Stimulated activated CD8-positive, alpha-beta memory T cell treated with anti-CD3 and anti-CD28 coated beads, Interleukin-4, amount 100 ng/mL, for 4 hours (primary cell): Measurements from ENCODE around the gene MUC5AC.
A peak's percentile ranks its signal among the peaks of the same experiment; 100 is the strongest.

Experiments used
- DNase-seq, 2 donors: peaks; one replicate each; pipeline ENCODE4 v3.0.0-alpha.2; 2020; ENCODE audit warnings: low read depth in 2 of 2, low spot score in 1 of 2

The MUC5AC gene

GRCh38 chr11:1196516-1197391 lies 39.0 kb downstream of the MUC5AC start:
- DNase-seq, result no peak

DNA sequence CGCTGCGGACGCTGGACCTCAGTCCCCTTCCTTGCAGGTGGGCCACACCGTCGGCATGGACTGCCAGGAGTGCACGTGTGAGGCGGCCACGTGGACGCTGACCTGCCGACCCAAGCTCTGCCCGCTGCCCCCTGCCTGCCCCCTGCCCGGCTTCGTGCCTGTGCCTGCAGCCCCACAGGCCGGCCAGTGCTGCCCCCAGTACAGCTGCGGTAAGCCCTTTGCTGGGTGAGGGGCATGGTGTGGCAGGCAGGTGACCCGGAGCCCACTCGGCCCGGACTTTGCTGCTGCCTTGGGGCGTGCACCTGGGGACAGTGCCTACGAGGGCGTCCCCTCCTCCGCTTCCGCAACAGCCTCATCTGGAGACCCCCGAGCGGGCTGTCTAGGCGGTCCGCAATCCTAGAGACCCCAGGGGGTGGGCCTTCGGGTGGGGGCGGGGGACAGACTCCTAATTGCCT lies 39.7 kb downstream of the MUC5AC start:
- no peak for DNase-seq

- no peak for DNase-seq
These were observed 40.3 kb downstream of the MUC5AC start for GRCh38 chr11:1197886-1198560.

- no peak for DNase-seq
These were observed 40.9 kb downstream of the MUC5AC start for GRCh38 chr11:1198561-1199240.

DNA sequence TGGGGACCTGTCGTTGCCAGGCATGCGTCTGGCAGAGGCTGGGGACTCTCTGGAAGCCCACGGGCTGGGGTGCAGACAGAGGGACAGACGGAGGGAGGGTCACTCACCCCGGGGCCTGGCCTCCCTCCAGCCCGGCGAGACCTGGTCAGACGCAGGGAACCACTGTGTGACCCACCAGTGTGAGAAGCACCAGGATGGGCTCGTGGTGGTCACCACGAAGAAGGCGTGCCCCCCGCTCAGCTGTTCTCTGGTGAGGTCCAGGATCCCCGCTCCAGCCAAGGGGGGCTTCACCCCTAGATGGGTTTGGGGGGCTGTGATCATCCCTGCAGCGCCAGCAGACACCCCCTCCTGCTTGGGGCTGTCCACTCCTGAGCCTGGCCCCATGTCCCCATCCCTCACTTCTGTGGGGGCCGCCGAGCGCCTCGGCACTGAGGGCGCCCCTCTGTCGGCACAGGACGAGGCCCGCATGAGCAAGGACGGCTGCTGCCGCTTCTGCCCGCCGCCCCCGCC lies 41.5 kb downstream of the MUC5AC start:
- DNase-seq, result no peak

DNA sequence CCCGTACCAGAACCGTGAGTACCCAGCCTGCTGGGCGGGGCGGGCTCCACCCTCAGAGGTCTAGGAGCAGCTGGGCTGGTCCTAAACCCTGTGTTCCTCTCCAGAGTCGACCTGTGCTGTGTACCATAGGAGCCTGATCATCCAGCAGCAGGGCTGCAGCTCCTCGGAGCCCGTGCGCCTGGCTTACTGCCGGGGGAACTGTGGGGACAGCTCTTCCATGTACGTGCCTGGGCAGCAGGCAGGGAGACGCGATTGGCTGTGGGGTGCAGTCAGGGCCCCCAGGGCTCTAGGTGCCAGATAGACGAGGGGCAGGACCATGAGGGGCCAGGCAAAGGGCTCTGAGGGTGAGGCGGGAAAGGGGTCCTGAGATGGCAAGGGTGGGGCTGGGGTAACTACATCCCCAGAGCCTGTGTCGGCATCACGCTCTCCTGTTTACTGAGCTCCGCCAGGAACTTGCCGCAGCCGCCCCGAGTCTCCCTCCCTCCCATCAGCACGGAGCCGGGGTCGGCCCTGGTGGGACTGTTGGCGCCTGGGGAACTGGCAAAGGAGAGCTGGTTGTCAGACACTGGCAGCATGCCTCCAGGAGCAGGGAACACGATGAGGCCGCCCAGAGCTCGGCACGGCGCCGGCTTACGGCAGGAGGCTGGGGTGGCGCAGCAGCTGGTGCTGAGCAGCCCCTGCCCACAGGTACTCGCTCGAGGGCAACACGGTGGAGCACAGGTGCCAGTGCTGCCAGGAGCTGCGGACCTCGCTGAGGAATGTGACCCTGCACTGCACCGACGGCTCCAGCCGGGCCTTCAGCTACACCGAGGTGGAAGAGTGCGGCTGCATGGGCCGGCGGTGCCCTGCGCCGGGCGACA lies 42.2 kb downstream of the MUC5AC start:
- DNase-seq, result no peak

GRCh38 chr11:1200611-1201191 lies 42.9 kb downstream of the MUC5AC start:
- DNase-seq, result no peak

GRCh38 chr11:1201395-1202153 lies 43.8 kb downstream of the MUC5AC start:
- DNase-seq, result no peak

GRCh38 chr11:1202154-1202775 lies 44.5 kb downstream of the MUC5AC start:
- no peak for DNase-seq

GRCh38 chr11:1202776-1203504 lies 45.2 kb downstream of the MUC5AC start:
- DNase-seq, result peak; percentile 25 to 28

DNA sequence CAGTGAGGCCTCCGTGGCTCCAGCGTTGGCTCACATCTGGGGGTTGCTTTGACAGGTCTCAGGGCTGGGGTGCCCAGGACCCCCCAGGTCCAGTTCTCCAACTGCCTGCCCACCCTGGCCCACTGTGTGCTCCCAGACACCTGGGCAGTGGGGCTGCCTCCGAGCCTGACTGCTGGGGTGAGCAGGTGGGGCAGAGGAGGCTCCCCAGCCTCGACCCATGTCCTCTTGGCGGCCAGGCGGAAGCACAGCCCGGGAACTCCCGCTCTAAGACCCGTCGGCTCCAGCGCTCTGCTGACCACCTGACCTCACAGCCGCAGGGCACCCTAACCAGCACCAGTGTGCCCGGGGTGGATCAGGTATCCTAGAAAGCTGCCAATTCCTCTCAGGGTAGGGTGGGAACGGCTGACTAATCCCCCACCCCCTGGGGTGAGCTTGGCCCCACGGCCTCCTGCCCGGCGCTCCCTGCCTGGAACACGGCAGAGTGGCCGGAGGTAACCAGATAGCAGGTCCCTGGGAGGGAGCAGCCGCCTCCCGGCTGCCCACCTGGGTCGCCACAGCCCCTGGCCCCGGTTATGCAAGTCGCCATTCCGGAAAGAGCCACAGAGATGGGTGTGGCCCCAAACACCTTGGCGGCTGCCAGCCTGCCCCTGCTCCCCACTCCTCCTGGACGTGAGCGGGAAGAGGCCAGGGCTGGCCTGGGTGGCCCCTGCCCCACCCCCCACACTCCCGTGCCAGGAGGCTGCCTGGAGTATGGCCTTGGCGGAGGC lies 45.9 kb downstream of the MUC5AC start:
- no peak for DNase-seq

DNA sequence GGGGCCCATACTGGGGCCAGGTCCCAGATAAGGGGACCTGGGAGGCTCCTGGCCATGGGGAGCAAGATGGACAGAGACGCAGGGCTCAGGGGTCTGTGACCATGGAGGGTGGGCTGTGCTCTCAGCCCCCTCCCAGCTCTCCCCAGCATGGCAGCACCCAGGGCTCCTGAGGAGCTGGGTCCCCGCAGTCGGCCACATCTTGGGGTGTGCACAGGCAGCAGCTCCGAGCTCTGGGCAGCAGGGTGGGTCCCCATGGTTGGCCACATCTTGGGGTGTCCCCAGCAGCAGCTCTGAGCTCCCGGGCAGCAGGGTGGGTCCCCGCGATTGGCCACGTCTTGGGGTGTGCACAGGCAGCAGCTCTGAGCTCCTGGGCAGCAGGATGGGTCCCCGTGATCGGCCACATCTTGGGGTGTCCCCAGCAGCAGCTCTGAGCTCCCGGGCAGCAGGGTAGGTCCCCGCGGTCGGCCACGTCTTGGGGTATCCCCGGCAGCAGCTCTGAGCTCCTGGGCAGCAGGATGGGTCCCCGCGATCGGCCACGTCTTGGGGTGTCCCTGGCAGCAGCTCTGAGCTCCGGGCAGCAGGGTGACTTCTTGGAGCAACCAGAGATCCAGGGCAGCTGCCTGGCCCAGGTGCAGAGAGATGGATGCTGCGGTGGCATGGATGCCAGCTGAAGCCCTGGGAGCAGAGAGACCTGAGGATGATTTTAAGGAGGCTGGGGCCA lies 46.8 kb downstream of the MUC5AC start:
- DNase-seq, result no peak

- no peak for DNase-seq
These were observed 47.6 kb downstream of the MUC5AC start for GRCh38 chr11:1205121-1205986.

- DNase-seq, result no peak
These were observed 48.2 kb downstream of the MUC5AC start for GRCh38 chr11:1205987-1206331.

GRCh38 chr11:1206391-1207271 lies 48.9 kb downstream of the MUC5AC start:
- no peak for DNase-seq
